DOHH2 (cell line): ENCODE results near the gene FBXL14.
A peak's percentile ranks its signal among the peaks of the same experiment; 100 is the strongest.

ENCODE experiments used
- H3F3A ChIP-seq: fragments of 200-600 bp; sonication (generic), shearing (Covaris generic); 2 replicates; pipeline ENCODE4 v1.6.0; 2016; ENCODE audit warnings: antibody characterized with exemption, mild to moderate bottlenecking; ENCODE audit not compliant: control insufficient read depth, insufficient read depth
- H3K27ac ChIP-seq: fragments of 200-600 bp; sonication (generic); 2 replicates; pipeline ENCODE4 v1.5.1; 2014; ENCODE audit warnings: low read depth, mild to moderate bottlenecking, low read length, moderate library complexity
- H3K27me3 ChIP-seq: fragments of 200-600 bp; sonication (generic); 2 replicates; pipeline ENCODE4 v1.6.1; 2014; ENCODE audit warnings: mild to moderate bottlenecking, low read length, mixed read lengths; ENCODE audit not compliant: control insufficient read depth
- H3K36me3 ChIP-seq: fragments of 200-600 bp; sonication (generic); 2 replicates; pipeline ENCODE4 v1.6.1; 2014; ENCODE audit warnings: mild to moderate bottlenecking, low read length, moderate library complexity, mixed read lengths; ENCODE audit not compliant: control insufficient read depth
- H3K4me1 ChIP-seq: fragments of 200-600 bp; sonication (generic); 2 replicates; pipeline ENCODE4 v1.6.1; 2014; ENCODE audit warnings: mild to moderate bottlenecking, low read length, mixed read lengths; ENCODE audit not compliant: control insufficient read depth
- H3K4me2 ChIP-seq: fragments of 200-600 bp; sonication (generic); 2 replicates; pipeline ENCODE4 v1.6.0; 2014; ENCODE audit warnings: mild to moderate bottlenecking, low read length, moderate library complexity
- H3K4me3 ChIP-seq: fragments of 200-600 bp; sonication (generic); 2 replicates; pipeline ENCODE4 v1.5.1; 2014; ENCODE audit warnings: mild to moderate bottlenecking, low read length, mixed read lengths
- H3K79me2 ChIP-seq: fragments of 200-600 bp; sonication (generic); 2 replicates; pipeline ENCODE4 v1.6.1; 2014; ENCODE audit warnings: mild to moderate bottlenecking, low read length, mixed read lengths; ENCODE audit not compliant: control insufficient read depth
- H3K9me2 ChIP-seq: fragments of 200-600 bp; sonication (generic); replicated peaks from 2 replicates; pipeline ENCODE4 v1.6.1; 2014; ENCODE audit warnings: mild to moderate bottlenecking, low read length, mixed read lengths; ENCODE audit not compliant: control insufficient read depth
- H3K9me3 ChIP-seq: fragments of 200-600 bp; sonication (generic); 2 replicates; pipeline ENCODE4 v1.6.1; 2014; ENCODE audit warnings: antibody characterized with exemption, low read length, mixed read lengths; ENCODE audit not compliant: control insufficient read depth, insufficient read depth
- H4K20me1 ChIP-seq: fragments of 200-600 bp; sonication (generic); 2 replicates; pipeline ENCODE4 v1.6.0; 2014; ENCODE audit warnings: low read depth, mild to moderate bottlenecking, antibody characterized with exemption, low read length, moderate library complexity; ENCODE audit not compliant: control insufficient read depth, insufficient read depth
- EZH2phosphoT487 ChIP-seq: fragments of 200-600 bp; sonication (generic); IDR thresholded peaks from 2 replicates; pipeline ENCODE4 v1.6.1; 2017; ENCODE audit warnings: borderline replicate concordance, mild to moderate bottlenecking, antibody characterized with exemption, low read length, moderate library complexity, mixed read lengths
- TF ChIP-seq, protein P1 (sequence below): fragments of 200-600 bp; sonication (generic); IDR thresholded peaks from one replicate; pipeline ENCODE4 v1.5.1; 2014; ENCODE audit warnings: antibody characterized with exemption, mild to moderate bottlenecking, low read depth, low read length; ENCODE audit not compliant: poor library complexity, severe bottlenecking

FBXL14 gene

DNA sequence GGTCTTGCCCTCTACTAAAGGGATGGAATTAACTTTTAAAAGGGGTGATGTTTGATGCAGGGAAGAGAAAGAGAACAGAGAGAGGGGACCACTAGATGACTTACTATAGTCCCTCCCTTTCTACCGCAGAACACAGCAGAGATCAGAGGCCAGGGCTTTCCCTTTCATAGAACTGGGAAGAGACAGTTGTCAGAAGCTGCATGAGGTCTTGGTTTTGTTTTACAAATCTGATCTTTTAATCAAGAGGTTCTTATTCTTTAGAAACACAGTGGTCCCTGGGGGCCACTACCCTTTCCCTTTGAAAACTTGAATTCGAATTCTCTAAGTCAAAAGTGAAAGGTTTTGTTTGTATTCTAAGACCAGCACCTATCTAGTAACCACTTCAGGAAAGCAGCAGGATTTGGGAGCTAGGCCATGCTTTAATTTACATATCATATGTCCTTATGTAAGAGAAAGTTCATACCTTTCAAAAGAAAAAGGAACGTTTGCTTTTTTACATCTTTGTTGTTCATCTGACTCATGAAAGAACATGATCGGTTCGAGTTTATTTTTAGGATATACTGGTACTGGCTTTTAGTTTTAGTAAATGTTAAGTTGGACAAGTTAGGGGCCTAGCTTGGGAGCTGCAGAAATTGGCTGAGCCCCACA, 6.3 kb downstream of the FBXL14 start:
- Histone ChIP-seq H3K4me1 (peaks cover 46% of the 10 kb centered on the region), H3K27ac (no peak overlapping the region), H4K20me1 (peaks cover 25% of the 10 kb centered on the region), H3K79me2 (peaks cover 53% of the 10 kb centered on the region), H3K9me2 (no peaks in the 10 kb centered on the region), H3K4me2 (no peak overlapping the region), H3K9me3 (no peaks in the 10 kb centered on the region), H3K36me3 (peaks cover 38% of the 10 kb centered on the region), H3F3A (peaks cover 10% of the 10 kb centered on the region; the same call in 1 of the 2 replicates), H3K4me3 (no peak overlapping the region), H3K27me3 (no peaks in the 10 kb centered on the region)
- TF ChIP-seq EZH2phosphoT487 = no peak
- TF ChIP-seq, protein P1, sequence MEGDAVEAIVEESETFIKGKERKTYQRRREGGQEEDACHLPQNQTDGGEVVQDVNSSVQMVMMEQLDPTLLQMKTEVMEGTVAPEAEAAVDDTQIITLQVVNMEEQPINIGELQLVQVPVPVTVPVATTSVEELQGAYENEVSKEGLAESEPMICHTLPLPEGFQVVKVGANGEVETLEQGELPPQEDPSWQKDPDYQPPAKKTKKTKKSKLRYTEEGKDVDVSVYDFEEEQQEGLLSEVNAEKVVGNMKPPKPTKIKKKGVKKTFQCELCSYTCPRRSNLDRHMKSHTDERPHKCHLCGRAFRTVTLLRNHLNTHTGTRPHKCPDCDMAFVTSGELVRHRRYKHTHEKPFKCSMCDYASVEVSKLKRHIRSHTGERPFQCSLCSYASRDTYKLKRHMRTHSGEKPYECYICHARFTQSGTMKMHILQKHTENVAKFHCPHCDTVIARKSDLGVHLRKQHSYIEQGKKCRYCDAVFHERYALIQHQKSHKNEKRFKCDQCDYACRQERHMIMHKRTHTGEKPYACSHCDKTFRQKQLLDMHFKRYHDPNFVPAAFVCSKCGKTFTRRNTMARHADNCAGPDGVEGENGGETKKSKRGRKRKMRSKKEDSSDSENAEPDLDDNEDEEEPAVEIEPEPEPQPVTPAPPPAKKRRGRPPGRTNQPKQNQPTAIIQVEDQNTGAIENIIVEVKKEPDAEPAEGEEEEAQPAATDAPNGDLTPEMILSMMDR = no peak

DNA sequence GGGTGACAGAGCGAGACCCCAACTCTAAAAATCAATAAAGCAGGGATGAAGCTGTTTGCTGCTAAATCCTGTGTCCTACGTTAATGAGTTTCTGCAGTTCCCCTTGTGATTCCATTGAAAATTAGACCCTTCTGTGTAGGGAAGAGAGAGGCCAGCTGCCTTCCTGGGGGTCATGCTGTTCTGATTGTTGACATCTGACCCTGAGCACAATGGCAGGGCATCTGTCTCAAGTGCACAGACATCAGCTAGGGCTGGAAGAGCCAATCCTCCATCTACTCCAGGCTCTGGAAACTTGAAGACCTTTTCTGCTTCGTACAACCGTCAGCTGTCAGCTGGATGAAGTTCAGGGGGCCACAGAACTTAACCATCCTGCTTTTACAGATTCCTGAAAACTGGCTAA, 10.1 kb downstream of the FBXL14 start:
- Histone ChIP-seq H3F3A (peaks cover 10% of the 10 kb centered on the region; the same call in 1 of the 2 replicates), H3K9me2 (no peaks in the 10 kb centered on the region), H3K4me1 (peaks cover 20% of the 10 kb centered on the region), H4K20me1 (no peaks in the 10 kb centered on the region; the same call in 1 of the 2 replicates), H3K27me3 (no peaks in the 10 kb centered on the region), H3K36me3 (peaks cover 6% of the 10 kb centered on the region; the same call in 1 of the 2 replicates), H3K79me2 (peaks cover 16% of the 10 kb centered on the region), H3K9me3 (no peaks in the 10 kb centered on the region), H3K4me3 (no peak overlapping the region), H3K4me2 (no peak overlapping the region), H3K27ac (no peak overlapping the region)
- TF ChIP-seq EZH2phosphoT487 = no peak
- TF ChIP-seq, protein P1 = no peak

DNA sequence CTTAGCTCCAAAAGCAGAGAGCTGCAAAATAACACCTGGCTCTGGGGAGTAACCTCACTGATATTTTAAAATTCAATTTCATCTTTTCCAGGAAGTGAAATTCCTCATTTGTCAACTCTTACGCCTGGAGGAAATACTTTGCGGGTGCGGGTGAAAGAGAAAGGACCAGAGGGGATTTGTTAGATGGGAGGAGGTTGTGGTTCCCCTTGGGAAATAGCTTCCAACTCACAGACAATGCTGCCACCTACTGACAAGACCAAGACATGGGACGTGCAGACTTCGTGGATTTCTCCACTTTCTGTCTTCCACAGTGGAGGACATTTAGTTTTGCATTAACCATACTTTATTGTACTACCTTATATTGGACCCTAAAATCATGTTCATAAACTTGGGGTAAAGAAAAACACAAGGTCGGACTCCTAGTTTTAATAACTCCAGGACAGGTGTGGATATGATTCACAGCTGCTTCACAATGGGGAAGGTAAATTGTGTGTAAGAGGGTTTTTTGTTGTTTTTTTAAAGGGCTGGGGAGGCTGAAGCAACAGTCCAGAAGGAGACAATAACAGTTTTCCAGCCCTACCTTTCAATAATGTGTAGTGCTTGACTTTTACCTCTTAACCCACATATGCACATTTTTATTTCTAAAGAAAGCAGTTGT, 10.8 kb downstream of the FBXL14 start:
- no peak overlapping the region for H3K27ac ChIP-seq
- peaks cover 10% of the 10 kb centered on the region for H3K79me2 ChIP-seq
- H3K4me2 ChIP-seq = peak overlapping the region; percentile 59
- H3F3A ChIP-seq = peaks cover 10% of the 10 kb centered on the region; the same call in 1 of the 2 replicates
- H3K4me3 ChIP-seq = peak overlapping the region; percentile 27; the same call in 1 of the 2 replicates
- H3K36me3 ChIP-seq = peaks cover 6% of the 10 kb centered on the region; the same call in 1 of the 2 replicates
- no peaks in the 10 kb centered on the region for H3K9me2 ChIP-seq
- no peaks in the 10 kb centered on the region; the same call in 1 of the 2 replicates for H4K20me1 ChIP-seq
- TF ChIP-seq EZH2phosphoT487 = no peak
- TF ChIP-seq, protein P1 = peak; percentile 86
- no peaks in the 10 kb centered on the region for H3K9me3 ChIP-seq
- peaks cover 17% of the 10 kb centered on the region for H3K4me1 ChIP-seq
- H3K27me3 ChIP-seq = no peaks in the 10 kb centered on the region
